Stimulated activated CD4-positive, alpha-beta T cell treated with anti-CD3 and anti-CD28 coated beads, Interleukin-4, amount 100 ng/mL, for 1 hour (primary cell): Measurements from ENCODE around the gene ANKS1B.
"Not testable (repeated sequence)": the region's sequence is repeated elsewhere in the genome, so short reads cannot be mapped to it uniquely, and the experiment has no call there.

Source experiments
- DNase-seq: peaks from one replicate; pipeline ENCODE4 v3.0.0-alpha.2; 2020

The ANKS1B gene

GRCh38 chr12:99859126-99859525, 125.6 kb downstream of the ANKS1B start:
- DNase-seq = no peak

- no peak for DNase-seq
Observed at GRCh38 chr12:99852666-99853065, 132.1 kb downstream of the ANKS1B start.

GRCh38 chr12:99847936-99848335, 136.8 kb downstream of the ANKS1B start:
- no peak for DNase-seq

- no peak for DNase-seq
Observed at GRCh38 chr12:99834710-99835109, 150.0 kb downstream of the ANKS1B start.

DNA sequence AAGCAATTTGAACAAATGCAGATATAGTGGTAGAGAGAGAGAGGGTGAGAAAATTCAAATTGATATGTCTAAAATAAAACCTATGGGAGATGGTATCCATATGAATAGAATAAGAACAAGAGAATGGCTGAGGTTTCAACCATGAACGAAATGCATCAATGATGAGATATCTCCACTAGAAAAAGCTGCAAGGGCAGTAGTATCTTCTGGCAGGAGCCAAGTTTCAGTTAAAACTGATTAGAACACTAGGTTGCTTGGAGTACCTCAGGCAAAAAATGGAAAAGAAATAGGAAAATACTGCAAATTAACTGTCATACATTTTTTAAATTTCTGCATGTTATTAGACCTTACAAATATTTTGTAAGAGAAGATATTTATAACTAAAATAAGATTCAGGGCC, 151.3 kb downstream of the ANKS1B start:
- no peak for DNase-seq

- DNase-seq = no peak
Observed at GRCh38 chr12:99824900-99825542, 159.7 kb downstream of the ANKS1B start.

DNA sequence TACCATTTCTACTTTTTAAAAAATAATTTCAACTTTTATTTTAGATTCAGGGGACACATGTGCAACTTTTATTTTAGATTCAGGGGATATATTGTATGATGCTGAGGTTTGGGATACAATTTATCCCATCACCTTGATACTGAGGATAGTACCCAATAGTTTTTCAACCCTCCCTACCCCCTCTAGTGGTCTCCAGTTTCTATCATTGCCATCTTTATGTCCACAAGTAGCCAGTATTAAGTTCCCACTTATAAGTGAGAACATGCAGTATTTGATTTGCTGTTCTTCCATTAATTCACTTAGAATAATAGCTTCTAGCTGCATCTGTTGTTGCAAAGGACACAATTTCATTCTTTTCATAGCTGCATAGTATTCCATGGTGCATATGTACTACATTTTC, 162.5 kb downstream of the ANKS1B start:
- no peak for DNase-seq

- DNase-seq = no peak
Observed at GRCh38 chr12:99810718-99811593, 173.8 kb downstream of the ANKS1B start.

GRCh38 chr12:99809909-99810308, 174.8 kb downstream of the ANKS1B start:
- DNase-seq = no peak

GRCh38 chr12:99806304-99806703, 178.4 kb downstream of the ANKS1B start:
- no peak for DNase-seq

DNA sequence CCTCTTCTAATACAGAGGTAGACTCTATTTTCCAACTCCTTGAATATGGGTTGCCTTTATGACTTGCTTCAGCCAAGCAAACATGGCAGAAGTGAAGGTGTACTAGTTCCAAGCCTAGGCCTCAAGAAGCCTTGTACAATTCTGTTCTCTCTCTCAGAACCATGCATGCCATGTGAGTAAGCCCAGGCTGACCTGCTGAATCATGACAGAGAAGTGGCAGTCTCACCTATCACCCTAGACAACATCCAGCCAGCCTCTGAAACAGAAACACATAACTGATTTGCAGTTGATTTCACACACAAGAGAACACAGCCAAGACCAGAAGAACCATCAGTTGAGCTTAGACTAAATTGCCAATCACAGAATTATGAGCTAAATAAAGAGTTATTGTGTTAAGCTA, 180.0 kb downstream of the ANKS1B start:
- no peak for DNase-seq

- no peak for DNase-seq
Observed at GRCh38 chr12:99800605-99801004, 184.1 kb downstream of the ANKS1B start.

GRCh38 chr12:99797931-99798330, 186.8 kb downstream of the ANKS1B start:
- DNase-seq = not testable (repeated sequence)

GRCh38 chr12:99783421-99783820, 201.3 kb downstream of the ANKS1B start:
- DNase-seq = no peak

GRCh38 chr12:99772274-99772673, 212.5 kb downstream of the ANKS1B start:
- no peak for DNase-seq

GRCh38 chr12:99771659-99772058, 213.1 kb downstream of the ANKS1B start:
- DNase-seq = no peak

- DNase-seq = no peak
Observed at GRCh38 chr12:99769396-99769980, 215.2 kb downstream of the ANKS1B start.

DNA sequence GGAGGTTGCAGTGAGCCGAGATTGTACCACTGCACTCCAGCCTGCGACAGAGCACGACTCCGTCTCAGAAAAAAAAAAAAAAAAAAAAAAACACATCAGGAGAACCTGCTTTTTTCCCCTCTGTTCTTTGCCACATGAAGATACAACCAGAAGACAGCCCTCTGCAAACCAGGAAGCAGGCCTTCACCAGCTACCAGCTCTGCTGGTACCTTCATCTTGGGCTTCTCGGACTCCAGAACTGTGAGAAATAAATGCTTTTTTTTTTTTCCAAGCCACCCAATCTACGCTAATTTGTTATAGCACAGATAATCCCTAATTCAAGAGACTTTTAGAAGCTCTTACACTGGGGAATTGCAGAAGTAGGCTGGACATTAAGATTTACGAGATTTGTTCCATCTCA, 216.0 kb downstream of the ANKS1B start:
- DNase-seq = no peak

DNA sequence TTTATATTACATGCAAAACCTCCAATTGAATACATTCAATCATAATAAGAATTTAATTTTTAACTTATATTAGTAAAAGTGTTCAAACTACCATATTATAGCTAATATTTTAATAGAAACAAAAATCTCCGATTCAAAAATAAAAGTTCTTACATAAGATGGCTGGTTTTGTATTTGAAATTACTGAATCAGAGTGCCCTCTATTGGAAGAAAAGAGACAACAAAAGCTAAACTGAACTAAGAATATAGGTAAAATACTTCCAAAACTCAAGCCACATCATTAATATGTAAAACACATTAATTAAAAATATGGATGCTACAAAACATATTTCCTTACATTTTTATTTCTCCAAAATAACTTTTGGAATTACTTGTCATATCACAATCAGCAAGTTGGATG, 216.9 kb downstream of the ANKS1B start:
- DNase-seq = no peak

GRCh38 chr12:99766408-99766807, 218.3 kb downstream of the ANKS1B start:
- DNase-seq = no peak

GRCh38 chr12:99765469-99766114, 219.1 kb downstream of the ANKS1B start:
- DNase-seq = no peak

GRCh38 chr12:99759444-99759843, 225.3 kb downstream of the ANKS1B start:
- DNase-seq = no peak

- no peak for DNase-seq
Observed at GRCh38 chr12:99758997-99759396, 225.7 kb downstream of the ANKS1B start.

DNA sequence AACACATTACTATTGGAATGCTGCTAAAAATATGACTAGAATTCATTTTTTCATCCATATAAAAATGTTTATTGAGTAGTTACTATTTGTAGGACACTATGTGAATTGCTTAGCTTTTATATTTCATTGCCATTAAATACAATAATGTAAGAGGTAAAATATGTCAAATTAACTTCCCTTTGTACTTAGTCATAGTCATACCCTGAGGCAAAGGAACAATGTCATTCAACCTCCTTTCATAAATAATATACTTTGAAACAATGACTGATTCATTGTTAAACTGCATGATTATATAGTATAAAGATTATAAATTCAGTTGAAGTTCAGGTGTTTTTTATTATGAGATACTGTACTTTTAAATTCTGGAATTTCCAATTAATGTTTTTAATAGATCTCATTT, 232.0 kb downstream of the ANKS1B start:
- no peak for DNase-seq
